HL-60 (cell line): ENCODE results near the gene TEX38.

Source experiments
- DNase-seq, 2 experiments: peaks; one replicate each; pipeline ENCODE4 v3.0.0-alpha.2; 2010 to 2020; ENCODE audit warnings: low read depth in 1 of 2, low spot score in 1 of 2
- H3K27ac ChIP-seq: fragments of 250-450 bp; sonication (Bioruptor Pico); replicated peaks from 2 replicates; pipeline ENCODE4 v1.5.1; 2020; ENCODE audit warnings: mild to moderate bottlenecking, moderate library complexity
- H3K27me3 ChIP-seq: fragments of 250-450 bp; sonication (Bioruptor Pico); 2 replicates; pipeline ENCODE4 v1.5.1; 2021; ENCODE audit warnings: mild to moderate bottlenecking, moderate library complexity; ENCODE audit not compliant: insufficient read depth, poor library complexity, severe bottlenecking
- H3K4me3 ChIP-seq: replicated peaks from 2 replicates; pipeline ENCODE4 v1.5.1; 2011; ENCODE audit warnings: mild to moderate bottlenecking, control low read depth, low read length; ENCODE audit not compliant: insufficient read depth
- GABPA ChIP-seq: IDR thresholded peaks from 2 replicates; pipeline ENCODE4 v1.6.1; 2012; ENCODE audit warnings: low read depth
- POLR2AphosphoS5 ChIP-seq: IDR thresholded peaks from 2 replicates; pipeline ENCODE4 v1.6.1; 2012; ENCODE audit warnings: low read depth
- SPI1 ChIP-seq: IDR thresholded peaks from 2 replicates; pipeline ENCODE4 v1.6.1; 2012; ENCODE audit warnings: low read depth, mild to moderate bottlenecking, borderline replicate concordance
- TF ChIP-seq, protein P1 (sequence below): IDR thresholded peaks from 2 replicates; pipeline ENCODE4 v1.6.1; 2012; ENCODE audit warnings: low read depth; ENCODE audit not compliant: insufficient replicate concordance
- TF ChIP-seq, protein P2 (sequence below): IDR thresholded peaks from one replicate; pipeline ENCODE4 v1.5.1; 2011; ENCODE audit warnings: low read length, control low read depth, inconsistent platforms; ENCODE audit not compliant: insufficient read depth

The TEX38 gene

DNA sequence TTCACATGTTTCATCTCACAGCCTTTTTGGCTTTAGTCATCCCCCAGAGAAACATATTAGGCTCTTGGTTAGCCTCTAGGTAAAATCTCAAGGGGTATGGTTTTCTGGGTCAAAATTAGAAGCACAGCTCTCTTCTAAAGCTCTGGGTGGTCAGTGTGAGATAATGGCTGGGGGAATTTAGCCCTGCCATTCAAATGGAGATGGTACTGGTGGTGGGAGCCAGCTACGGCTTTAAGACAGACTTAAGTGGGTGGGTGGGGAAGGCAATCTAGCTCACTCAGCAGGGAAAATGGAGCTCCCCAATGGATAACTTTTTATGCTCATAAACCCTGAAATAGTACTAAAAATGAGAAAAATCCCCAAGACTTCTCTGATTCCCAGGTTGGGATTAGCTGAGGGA is 5.7 kb downstream of the TEX38 start:
- Histone ChIP-seq H3K4me3 (no peak overlapping the region), H3K27ac (no peak overlapping the region), H3K27me3 (no peaks in the 10 kb centered on the region)
- TF ChIP-seq SPI1 (no peak), POLR2AphosphoS5 (no peak)
- no peak for DNase-seq

DNA sequence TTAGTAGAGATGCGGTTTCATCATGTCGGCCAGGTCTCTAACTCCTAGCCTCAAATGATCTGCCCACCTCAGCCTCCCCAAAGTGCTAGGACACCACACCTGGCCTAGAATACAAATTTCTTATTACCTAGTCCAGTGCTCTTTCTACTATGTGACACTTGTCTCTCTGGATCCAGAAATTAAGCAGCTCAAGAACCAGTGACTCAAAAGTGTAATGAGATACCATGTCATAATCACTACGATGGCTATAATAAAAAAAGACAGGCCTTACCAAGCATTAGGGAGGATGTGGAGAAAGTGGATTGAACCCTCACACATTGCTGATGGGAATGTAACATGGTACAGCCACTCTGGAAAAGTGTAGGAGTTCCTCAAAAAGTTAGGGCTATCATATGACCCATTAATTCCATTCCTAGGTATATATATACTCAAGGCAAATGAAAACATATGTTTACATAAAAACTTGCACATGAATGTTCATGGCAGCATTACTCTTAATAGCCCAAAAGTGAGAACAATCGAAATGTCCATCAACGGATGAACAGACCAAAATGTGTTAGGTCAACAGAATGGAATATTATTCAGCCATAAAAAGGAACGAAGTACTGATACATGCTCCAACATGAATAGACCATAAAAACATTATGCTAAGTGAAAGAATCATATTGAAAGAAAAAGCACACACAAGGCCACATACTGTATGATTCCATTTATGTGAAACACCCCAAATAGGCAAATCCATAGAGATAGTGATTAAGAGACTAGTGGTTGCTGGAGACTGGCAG is 8.3 kb downstream of the TEX38 start:
- TF ChIP-seq SPI1 (no peak), POLR2AphosphoS5 (no peak), GABPA (no peak)
- TF ChIP-seq, protein P1, sequence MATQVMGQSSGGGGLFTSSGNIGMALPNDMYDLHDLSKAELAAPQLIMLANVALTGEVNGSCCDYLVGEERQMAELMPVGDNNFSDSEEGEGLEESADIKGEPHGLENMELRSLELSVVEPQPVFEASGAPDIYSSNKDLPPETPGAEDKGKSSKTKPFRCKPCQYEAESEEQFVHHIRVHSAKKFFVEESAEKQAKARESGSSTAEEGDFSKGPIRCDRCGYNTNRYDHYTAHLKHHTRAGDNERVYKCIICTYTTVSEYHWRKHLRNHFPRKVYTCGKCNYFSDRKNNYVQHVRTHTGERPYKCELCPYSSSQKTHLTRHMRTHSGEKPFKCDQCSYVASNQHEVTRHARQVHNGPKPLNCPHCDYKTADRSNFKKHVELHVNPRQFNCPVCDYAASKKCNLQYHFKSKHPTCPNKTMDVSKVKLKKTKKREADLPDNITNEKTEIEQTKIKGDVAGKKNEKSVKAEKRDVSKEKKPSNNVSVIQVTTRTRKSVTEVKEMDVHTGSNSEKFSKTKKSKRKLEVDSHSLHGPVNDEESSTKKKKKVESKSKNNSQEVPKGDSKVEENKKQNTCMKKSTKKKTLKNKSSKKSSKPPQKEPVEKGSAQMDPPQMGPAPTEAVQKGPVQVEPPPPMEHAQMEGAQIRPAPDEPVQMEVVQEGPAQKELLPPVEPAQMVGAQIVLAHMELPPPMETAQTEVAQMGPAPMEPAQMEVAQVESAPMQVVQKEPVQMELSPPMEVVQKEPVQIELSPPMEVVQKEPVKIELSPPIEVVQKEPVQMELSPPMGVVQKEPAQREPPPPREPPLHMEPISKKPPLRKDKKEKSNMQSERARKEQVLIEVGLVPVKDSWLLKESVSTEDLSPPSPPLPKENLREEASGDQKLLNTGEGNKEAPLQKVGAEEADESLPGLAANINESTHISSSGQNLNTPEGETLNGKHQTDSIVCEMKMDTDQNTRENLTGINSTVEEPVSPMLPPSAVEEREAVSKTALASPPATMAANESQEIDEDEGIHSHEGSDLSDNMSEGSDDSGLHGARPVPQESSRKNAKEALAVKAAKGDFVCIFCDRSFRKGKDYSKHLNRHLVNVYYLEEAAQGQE = no peak
- TF ChIP-seq, protein P2, sequence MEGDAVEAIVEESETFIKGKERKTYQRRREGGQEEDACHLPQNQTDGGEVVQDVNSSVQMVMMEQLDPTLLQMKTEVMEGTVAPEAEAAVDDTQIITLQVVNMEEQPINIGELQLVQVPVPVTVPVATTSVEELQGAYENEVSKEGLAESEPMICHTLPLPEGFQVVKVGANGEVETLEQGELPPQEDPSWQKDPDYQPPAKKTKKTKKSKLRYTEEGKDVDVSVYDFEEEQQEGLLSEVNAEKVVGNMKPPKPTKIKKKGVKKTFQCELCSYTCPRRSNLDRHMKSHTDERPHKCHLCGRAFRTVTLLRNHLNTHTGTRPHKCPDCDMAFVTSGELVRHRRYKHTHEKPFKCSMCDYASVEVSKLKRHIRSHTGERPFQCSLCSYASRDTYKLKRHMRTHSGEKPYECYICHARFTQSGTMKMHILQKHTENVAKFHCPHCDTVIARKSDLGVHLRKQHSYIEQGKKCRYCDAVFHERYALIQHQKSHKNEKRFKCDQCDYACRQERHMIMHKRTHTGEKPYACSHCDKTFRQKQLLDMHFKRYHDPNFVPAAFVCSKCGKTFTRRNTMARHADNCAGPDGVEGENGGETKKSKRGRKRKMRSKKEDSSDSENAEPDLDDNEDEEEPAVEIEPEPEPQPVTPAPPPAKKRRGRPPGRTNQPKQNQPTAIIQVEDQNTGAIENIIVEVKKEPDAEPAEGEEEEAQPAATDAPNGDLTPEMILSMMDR = no peak

DNA sequence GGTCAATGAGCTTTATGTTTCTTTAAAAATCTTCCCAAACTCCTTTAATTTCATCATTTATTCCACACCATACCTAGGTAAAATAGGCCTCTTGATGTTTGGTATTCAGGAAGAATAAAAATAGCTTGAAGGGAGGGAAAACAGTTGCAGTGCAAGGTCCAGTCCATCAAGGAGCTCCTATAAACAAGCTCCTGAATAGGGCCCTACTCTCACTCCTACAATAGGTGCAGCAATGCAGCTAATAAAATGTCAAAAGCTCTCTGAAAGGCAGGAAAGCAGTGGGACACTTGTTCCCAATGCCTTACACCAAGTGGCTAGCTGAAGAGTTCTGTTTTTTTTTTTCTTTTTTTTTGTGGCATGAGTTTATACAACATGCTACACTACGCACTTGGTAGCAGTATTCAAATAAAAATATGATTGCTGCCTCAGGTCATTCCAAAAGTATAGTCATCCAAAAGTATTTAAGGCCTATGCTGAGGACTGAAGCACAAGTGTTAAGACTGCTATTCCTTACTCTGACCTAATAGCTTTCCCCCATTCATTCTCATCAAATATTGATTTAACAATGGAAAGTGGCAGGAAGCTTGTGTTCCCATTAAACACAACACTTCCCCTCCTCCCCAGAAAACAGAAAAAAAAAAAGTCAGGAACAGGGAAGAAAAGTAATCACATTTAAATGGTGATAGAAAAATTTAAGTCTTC is 9.8 kb downstream of the TEX38 start:
- H3K27me3 ChIP-seq = no peaks in the 10 kb centered on the region
- DNase-seq = no peak
- H3K4me3 ChIP-seq = no peak overlapping the region
- H3K27ac ChIP-seq = no peak overlapping the region
- TF ChIP-seq GABPA (no peak), POLR2AphosphoS5 (no peak), SPI1 (no peak)
- TF ChIP-seq, protein P1 = no peak
- TF ChIP-seq, protein P2 = no peak

More for the DNA sequence above, 8.3 kb downstream of the TEX38 start:
- H3K27me3 ChIP-seq = no peaks in the 10 kb centered on the region
- no peak for DNase-seq
- no peak overlapping the region for H3K27ac ChIP-seq
- no peak overlapping the region for H3K4me3 ChIP-seq

DNA sequence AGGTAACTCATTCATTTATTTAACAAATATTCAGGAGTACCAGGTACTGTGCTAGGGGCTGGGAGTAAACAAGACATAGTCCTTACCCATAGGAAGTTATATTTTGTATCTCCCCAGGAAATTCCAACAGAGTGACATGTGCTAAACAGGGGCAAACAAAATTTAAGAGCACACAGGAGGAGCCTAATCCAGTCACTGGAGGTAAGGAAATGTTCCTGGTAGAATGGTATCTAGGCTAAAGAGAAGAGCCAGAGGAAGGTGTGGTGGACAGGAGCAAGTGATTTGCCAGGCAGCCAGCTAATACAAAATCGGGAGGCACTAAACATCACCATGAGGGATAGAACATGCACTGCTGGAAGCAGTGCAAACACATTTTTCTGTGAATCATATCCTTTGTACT is 10.4 kb downstream of the TEX38 start:
- TF ChIP-seq SPI1 (no peak), GABPA (no peak), POLR2AphosphoS5 (no peak)
- TF ChIP-seq, protein P2 = no peak
- TF ChIP-seq, protein P1 = no peak
- no peak overlapping the region for H3K27ac ChIP-seq
- DNase-seq = no peak
- H3K4me3 ChIP-seq = no peak overlapping the region
- H3K27me3 ChIP-seq = no peaks in the 10 kb centered on the region
